ENCODE data around the gene FSTL4.
"Not testable (repeated sequence)": the region's sequence is repeated elsewhere in the genome, so short reads cannot be mapped to it uniquely, and the experiment has no call there.

FSTL4 gene

DNA sequence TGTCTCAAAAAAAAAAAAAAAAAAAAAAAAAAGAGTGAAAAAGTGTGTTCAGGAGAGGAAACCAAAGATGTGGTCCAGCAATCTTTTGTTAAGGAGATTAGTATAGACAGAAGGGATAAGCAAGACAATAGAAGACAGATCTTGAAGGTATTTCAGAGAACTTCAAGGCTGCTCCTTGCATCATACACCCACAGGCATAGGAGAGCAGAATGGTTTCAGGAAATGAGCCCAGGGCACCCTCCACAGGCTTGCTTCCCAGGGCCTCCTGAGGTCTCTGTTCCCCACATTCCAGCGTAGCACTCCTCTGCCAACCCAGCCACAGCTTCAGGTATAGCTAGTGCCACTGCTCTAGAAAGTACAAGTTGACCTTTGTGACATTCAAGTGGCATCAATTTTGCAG, 65.8 kb downstream of the FSTL4 start:
- DNase-seq, result no peak

DNA sequence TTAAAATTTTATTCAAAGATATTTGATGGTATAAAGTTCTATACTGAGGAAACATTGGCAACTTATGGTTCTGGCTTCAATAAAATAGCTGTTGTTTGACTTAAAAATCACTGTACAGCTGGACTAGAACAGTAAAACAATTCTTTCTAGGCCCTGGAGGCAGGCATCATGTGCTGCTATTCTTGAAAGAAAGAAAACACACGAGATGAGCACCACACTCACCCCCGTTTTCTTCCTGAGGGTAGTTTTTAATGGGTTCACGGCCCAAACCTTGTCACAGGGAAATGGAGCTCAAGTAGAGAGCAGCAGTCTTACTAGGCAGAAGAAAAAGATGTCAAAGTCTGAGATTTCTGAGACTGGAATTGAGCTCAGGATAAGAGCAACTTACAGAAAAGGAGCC, 68.0 kb downstream of the FSTL4 start:
- no peak for DNase-seq

DNA sequence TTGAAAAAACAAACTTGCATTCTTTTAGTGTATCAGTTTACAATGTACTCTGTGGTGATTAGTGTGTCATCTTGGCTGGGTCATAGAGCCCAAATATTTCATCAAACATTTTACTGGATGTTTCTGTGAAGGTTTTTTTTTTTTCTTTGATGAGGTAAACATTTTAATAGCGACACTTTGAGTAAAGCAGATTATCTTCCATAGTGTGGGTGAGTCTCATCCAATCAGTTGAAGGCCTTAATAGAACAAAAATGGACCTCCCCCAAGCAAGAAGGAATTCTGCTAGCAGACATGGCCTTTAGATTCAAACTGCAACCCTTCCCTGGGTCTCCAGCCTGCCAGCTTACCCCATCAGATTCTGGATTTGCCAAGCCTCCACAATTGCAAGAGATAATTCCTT, 72.5 kb downstream of the FSTL4 start:
- no peak for DNase-seq

DNA sequence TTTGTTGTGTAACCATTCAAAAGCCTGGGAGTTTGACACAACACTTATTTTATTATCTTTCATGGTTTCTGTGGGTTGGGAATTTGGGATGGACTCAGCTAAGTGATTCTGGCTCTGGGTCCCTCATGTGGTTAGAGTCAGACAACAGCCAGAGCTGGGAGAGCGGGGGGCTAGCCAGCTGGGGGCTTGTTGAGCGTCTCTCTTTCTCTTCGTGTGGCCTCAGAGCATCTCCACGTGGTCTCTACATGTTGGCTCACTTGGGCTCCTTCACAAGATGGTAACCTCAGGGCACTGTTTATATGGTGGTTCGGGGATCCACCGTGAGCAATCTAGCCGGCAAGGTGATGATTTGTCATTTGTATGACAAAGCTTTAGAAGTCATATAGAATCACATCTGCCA, 73.6 kb downstream of the FSTL4 start:
- DNase-seq, result no peak

DNA sequence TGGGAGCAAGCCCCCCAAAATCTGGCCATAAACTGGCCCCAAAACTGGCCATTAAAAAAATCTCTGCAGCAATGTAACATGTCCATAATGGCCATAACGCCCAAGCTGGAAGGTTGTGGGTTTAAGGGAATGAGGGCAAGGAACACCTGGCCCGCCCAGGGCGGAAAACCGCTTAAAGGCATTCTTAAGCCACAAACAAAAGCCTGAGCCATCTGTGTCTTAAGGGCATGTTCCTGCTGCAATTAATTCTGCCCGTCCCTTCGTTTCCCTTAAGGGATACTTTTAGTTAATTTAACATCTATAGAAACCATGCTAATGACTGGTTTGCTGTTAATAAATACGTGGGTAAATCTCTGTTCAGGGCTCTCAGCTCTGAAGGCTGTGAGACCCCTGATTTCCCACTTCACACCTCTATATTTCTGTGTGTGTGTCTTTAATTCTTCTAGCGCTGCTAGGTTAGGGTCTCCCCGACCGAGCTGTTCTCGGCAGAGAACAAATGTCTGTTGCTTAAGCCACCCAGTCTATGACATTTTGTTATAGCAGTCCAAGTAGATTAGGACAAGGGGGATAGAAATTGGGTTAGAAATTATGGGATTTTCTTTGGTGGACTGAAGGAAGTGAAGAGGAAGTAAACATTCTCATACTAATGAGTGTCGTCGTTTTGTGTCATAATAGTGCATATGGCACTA, 77.0 kb downstream of the FSTL4 start:
- not testable (repeated sequence) for DNase-seq

DNA sequence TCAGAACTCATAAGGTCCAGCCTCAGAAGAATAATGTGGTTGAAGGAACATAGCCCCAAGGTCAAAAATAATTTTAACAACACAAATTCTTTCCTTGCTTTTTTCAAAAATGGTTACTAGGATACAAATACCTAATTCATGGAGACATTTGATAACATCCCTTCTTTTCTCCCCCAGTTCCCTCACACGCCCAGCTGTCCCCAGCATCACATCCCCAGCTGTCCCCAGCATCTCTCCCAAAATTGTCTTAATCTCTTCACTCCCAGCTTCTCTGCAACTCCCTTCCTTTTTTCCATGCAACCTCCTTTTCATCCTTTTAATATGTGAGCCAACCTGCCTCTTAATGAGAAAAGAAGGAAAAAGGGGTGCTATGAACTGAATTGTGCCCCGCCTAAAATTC, 77.8 kb downstream of the FSTL4 start:
- no peak for DNase-seq

DNA sequence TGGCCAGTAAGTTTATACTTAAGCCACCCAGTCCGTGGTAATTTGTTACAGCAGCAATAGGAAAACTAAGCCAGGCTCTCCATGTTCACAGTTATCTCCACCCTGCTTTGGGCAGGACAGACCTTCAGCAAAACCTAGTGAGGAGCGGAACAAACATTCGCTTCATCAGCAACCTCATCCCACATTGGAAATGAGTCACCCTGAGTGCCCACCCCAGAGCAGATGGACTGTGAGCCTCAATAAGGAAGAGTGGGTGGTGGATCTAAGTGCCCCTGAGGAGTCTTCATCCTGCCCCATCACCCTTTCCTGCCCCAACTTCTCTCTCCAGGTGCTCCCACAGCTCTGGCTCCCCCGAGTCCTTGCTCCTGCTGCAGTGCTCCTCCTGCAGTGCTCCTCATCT, 78.8 kb downstream of the FSTL4 start:
- no peak for DNase-seq

DNA sequence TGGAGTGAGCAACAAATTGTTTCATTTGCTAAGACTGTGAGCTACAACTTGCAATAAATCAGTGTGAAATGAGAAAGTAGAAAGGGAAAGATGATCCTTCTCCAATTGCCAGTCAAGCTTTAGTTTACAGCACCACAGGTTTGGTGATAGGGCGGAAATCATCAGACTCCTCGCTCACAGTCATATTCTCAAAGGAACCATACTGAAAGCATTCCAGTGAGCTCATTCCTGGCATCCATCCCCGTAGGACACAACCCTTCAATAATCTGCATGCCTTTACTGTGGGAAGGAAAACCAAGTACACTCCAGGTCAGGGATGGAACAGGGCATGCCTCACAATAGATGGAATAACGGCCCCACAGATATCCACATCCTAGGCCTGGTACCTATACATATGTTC, 80.7 kb downstream of the FSTL4 start:
- no peak for DNase-seq

DNA sequence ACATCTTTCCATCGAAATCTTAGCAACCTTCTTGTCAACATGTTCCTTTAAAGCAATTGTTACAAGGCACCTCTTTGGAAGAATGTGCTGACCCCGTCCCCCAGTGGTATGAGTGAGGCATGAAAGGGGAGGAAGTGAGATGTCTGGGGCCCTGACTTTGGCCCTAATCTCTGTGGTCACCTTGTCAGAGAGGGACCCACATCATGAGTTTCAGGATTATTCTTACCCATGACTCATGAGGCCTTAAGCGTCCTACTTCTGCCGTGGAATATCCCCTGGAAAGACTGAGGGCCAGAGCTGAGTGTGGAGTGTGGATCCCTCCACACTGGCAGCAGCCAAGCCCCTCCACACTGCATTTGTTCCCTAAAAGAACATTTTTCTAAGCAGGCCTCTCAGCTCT, 81.2 kb downstream of the FSTL4 start:
- DNase-seq, result no peak

DNA sequence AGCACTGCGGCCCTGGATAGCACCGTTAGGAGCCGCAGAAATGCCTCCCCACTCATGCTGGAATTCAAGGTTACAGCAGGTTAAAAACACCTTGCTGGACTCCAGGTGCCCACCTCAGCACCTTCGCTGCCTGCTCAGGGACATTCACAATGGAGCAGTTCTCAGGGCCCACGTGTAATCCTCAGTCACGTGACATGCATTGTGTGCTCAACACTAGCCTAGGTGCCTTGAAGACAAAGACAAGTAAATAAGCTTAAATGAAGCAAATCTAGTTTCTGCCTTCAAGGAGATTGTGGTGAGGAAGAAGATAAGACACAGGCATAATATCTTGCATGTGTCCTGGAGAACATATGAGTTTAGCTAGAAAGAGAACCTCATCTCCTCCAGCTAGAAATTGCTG, 82.1 kb downstream of the FSTL4 start:
- no peak for DNase-seq

DNA sequence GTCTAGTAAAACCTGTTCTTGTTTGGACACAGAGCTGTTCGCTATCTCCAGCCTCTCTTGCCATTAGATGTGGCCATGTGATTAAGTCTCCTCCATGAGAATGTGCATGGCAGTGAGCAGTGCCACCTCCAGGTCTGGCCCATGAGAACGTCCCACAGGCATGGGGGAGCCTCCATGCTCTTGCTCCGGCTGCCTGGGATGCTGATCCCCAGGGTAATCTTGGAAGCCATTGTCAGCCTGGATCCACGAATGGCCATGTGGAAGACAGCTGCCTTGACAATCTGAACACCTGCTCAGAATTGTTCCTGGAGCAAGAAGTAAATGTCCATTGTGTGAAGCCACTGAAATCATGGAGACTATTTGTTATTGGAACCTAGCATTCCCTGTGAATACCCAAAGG, 83.5 kb downstream of the FSTL4 start:
- no peak for DNase-seq

DNA sequence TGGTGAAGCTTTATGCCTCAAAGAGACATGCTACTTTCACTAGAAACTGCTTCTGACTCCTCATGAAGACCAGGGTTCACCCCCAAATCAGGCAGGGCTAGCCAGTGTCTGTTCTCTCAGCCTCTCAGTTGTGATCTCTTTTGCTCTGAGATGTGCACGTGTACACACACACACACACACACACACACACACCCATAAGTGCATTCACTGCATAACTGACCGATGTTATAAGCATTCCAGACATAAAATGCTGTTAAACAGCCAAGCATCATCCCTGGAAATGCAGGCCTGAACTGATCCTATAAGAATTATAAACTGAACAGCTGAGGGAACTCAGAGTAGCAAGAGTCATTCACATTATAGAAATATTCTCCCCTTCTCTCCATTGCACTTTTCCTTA, 85.0 kb downstream of the FSTL4 start:
- no peak for DNase-seq

DNA sequence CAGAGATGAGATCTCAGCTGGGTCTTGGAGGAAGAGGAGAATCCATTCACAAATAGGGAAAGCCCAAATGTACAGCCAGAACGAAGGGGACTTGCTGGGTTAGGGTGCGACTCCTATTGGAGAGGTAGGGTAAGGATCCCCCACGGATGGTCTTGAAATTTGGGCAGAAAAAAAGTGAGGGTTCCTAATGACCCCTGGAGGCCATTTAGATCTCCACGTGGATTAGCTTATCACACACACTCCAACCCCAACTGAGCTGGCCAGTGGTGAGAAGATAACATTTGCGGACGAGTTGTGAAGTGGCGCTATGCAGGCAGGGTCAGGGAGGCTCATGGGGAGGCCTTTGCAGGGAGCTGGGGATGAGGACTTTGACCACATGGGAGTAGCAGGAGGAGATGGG, 86.0 kb downstream of the FSTL4 start:
- no peak for DNase-seq

DNA sequence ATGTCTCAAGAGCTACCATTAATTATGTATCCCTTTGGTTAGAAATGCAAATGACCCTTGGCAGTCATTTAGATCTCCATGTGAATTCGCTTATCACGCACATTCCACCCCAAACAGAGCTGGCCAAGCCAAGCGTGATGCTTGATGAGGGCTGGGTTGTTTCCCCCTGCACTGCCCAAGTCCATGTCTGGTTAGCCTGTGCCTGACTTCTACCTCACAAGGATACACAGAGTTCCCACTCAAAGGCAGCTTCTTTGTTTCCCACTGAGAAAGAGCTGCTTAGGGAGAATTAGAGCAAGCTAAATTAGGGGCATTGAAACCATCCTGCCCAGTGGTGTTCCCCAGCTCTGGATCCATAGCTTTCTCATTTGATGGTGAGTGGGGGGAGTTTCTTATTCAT, 87.2 kb downstream of the FSTL4 start:
- no peak for DNase-seq

DNA sequence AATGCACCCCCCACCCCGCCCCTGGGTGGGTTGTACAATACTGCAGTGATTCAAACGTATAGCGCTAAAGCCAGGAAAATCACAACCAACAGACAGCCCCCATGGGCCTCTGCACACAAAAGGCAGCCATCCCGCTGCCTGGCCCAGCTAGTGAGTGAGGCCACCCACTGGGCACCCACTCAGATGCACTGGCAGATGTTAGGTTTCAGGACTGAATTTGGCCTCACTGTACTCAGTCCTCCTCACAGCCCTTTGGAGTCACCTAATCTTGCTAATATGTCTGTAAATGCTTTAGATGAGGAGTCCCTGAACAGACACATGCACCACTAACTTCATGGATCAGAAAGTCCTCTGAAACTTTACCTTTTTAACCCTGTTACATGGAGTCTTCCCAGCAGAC, 87.7 kb downstream of the FSTL4 start:
- DNase-seq, result no peak

DNA sequence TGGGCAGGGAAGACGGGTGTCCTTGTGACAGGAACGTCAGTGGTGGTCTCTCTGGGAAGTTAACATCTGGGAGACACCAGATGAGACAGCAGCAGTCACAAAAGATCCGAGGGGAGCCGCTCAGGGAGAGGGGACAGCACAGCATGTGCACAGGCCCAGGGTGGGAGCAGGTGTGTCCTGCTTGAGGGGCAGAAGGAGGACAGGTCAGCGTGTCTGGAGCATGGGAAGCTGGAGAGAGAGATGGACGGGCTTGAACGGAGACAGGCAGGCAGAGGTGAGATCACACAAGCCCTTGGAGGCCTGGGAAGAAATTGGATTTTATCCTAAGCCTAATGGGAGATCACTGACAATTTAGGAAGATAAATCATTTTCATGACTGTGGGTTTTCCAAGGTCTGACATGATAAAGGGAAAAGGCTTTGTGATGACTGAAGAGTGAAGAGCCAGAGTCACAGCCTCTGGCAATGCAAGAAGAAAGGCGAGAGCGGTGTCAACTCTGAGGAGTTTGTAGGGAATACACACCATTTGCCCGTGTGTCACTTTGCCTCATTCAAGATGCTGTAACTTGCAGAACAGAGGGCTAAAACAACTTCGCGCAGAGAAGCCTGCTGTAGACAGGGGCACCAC, 88.3 kb downstream of the FSTL4 start:
- no peak for DNase-seq

DNA sequence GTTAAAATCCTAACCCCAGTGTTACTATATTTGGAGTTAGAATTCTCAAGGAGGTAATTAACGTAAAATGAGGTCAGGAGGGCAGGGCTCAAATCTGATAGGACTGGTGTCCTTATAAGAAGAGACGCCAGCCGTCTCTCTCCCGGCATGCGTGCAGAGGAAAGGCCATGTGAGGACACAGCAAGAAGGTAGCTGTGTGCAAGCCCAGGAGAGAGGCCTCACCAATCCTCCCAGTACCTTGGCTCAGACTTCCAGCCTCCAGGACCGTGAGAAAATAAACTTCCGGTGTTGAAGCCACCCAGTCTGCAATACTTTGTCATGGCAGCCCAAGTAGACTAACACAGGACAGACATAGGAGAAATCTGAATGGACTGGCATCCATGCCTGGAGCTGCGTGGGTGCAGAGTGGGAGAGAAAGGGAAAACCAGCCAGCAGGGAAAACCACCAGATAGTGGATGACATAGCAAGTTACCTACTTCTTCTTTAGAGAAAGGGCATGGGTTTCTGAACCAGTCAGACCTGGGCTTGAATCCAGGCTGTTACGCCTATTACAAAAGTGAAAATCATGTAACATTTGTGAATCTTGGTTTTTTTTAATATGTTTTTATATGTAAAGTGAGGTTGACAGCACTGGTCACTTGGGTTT, 89.2 kb downstream of the FSTL4 start:
- no peak for DNase-seq

DNA sequence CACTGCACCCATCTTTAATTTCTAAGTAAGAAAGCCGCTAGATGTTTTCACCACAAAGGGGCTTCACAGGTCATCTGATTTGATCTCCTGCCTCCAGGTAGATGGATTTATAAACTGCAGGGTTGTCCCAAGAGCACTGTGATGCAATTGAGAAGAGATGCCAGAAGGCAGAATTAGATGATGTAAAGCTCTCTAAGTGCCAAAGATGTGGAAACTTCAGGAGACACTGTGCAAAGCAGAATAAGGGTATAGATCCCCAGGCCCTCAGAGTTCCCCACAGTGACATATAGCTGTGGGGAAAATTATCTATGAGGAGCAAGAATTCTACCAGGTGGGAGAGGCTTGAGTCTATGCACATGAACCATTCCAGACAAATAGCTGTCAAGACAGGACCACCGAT, 90.5 kb downstream of the FSTL4 start:
- DNase-seq, result no peak

DNA sequence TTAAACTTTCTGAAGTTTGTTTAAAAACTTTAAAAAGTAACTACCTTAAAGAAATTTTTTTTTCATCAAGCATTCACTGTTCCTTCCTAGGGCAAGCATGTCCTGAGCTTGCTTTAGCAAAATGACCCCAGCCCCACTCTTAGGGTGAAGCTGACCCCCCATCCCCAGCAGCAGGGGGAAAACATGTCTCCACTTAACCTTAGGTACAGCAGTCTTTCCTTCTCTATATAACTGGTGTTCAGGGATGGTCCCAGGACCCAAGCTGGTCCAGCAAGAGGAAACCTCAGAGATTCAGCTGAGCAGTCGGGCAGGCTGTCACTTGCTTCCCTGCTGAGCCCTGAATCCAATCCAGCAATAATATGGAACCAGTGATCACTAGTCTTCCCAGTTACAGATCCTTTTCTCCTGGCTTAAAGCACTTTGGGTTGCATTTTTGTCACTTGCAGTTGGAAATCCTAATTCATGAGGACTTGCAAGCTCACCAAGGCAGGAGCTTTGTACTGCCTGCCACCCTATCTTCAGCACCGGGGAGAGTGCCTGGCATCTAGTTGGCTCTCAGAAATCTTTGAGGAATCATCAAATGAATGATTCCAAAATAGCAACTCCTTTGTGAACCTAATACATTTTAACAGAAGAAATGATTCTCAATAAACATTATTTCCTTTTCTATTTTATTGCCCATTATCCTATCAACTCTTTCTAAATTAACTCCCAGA, 91.2 kb downstream of the FSTL4 start:
- no peak for DNase-seq

DNA sequence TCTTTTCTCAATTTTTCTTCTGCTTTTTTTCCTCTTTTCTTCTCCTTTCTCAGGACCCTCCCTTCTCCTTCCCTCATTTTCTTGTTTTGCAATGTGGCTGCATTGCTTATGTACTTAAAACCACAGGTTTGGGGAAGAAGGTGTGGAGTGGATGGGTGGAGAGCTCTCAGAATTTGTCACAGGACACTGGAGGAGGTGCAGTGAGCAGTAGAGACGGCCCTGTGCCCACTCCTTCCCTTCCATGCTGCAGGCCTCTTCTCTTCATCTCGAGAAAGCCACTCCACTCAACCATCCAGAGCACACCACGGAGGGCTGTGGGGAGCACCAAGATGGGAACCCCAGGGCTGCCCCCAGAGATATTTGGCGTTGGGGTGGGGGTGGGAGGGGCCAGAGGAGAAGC, 92.3 kb downstream of the FSTL4 start:
- DNase-seq, result no peak

DNA sequence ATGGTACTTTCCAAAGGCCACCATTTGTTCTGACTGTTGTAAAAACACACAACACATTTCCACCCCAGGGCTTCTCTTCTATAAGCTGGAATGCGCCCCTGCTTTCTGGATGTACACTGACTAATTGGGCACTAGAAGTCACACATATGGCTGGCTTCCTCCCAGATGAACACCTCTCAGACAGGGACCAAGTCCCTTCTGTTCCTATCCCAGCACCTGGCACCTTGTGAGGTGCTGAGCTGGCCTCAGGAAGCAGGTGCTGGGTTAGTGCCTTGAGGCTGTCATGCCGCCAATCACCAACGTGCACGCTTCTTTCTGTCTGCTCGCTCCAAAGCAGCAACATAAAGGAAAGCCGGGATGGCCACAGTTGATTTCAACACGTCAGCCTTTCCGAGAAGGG, 93.2 kb downstream of the FSTL4 start:
- DNase-seq, result no peak

DNA sequence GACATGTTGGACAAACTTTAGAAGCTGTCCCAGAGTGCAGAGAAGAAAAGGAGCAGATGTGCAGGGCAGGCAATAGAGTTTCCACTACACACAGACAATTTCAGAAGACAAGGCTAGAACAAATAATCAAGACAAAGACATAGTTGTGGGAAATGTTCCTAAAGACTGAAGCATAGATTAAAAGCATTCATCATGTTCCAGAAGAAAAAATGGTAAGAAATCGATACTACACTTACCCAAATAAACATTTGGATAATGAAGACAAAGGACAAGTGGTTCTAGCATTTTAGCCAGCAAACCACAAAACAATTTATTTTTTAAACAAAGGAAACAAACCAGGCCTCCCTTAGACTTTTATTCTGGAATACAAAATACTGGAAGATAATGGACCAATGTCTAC, 97.9 kb downstream of the FSTL4 start:
- no peak for DNase-seq

DNA sequence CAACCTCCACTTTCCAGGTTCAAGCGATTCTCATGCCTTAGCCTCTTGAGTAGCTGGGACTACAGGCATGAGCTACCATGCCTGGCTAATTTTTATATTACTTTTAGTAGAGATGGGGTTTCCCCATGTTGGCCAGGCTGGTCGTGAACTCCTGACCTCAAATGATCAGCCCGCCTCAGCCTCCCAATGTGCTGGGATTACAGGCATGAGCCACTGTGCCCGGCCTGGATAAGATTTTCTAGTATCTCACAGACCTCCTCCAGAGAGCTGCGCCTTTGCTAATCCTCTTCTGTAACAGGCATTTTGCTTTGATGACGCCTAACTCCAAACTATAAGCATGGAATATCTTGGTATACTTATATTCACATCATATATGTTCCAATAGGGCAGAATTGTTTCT, 99.4 kb downstream of the FSTL4 start:
- no peak for DNase-seq

DNA sequence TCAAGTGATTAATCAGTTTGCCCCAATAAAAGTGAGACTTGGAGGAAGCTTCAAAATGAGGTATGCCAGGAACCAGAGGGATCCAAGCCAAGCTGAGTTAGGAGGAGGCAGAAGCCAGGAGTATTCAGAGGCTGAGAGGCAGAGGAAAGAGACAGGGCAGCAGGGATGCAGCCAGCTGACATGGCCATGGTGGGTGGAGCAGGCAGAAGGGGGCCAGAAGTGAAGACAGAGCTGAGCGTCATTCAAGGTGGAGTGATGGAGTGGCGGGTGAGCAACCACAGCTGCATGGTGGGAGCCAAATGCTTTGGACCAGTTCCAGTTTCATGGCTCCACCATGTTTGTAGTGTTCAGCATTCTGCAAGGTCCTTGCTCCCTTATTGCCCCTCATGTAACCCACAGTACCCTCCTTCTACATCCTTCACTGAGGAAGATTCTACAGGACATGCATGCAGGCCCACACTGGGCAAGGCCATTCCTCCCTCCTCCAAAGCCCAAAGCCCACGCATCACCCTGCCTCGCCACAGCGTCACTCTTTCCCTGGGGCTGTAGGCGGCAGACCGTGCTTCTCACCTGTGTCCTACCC, 100.6 kb downstream of the FSTL4 start:
- no peak for DNase-seq

Data from stimulated activated naive CD4-positive, alpha-beta T cell treated with Interleukin-2 at 50 U/mL for 16 hours (primary cell).